OCI-LY1 (cell line): ENCODE results near the gene INTS7.

Experiments used
- CTCF ChIP-seq: fragments of 200-600 bp; sonication (generic), shearing (Covaris generic); IDR thresholded peaks from 2 replicates; pipeline ENCODE4 v1.5.1; 2017; ENCODE audit warnings: mild to moderate bottlenecking, antibody characterized with exemption, low read length, moderate library complexity, mixed read lengths
- EZH2 ChIP-seq: fragments of 200-600 bp; sonication (generic), shearing (Covaris generic); IDR thresholded peaks from 2 replicates; pipeline ENCODE4 v1.8.0; 2017; ENCODE audit warnings: borderline replicate concordance, mixed run types, mild to moderate bottlenecking, antibody characterized with exemption, low read length, moderate library complexity, mixed read lengths

- no peak for TF ChIP-seq EZH2
- TF ChIP-seq CTCF = no peak
Measured at GRCh38 chr1:211939876-211940468, 95.4 kb downstream of the INTS7 start.
